GDM1 (cell line): ENCODE measurements around the gene MAP1LC3B2.

Experiments
- DNase-seq: peaks from one replicate; lab custom pipeline; 2025; lab: John Stamatoyannopoulos, UW

MAP1LC3B2 gene

GRCh38 chr12:116559162-116559935, at the start of gene MAP1LC3B2:
Gene MAP1LC3B2 (plus strand): TSS chr12:116559381. CDS start chr12:116575943, 16,562 bp downstream.
- DNase-seq: peak; percentile 96

DNA sequence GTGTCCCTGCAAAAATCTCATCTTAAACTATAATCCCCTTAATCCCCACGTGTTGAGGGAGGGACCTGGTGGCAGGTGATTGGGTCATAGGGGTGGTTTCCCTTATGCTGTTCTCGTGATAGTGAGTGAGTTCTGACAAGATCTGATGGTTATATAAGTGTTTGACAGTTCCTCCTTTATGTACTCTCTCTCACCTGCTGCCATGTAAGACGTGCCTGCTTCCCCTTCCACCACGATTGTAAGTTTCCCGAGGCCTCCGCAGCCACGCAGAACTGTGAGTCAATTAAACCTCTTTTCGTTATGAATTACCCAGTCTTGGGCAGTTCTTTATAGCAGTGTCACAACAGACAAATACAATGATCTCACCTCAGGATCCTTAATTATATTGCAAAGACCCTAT, 45.2 kb upstream of the MAP1LC3B2 start:
- DNase-seq: no peak

DNA sequence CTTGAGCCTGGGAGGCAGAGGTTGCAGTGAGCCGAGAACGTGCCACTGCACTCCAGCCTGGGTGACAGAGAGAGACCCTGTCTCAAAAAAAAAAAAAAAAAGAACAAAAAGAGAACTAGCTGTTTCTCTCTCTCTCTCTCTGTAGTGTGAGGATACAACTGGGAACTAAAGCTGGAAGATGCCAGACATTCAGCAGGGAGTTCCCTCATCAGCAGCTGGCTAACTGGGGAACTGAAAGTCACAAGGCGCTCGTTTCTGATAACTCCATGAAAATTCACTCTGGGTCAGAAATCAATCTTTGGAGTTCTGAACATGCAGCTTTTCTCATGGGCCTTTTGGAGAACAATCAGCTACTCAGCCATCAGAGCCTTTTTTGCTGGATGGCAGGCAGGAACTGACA, 43.5 kb upstream of the MAP1LC3B2 start:
- no peak for DNase-seq

- no peak for DNase-seq
These were observed 42.5 kb upstream of the MAP1LC3B2 start for GRCh38 chr12:116516657-116517056.

GRCh38 chr12:116517431-116518045, 41.6 kb upstream of the MAP1LC3B2 start:
- no peak for DNase-seq

- DNase-seq: no peak
These were observed 38.9 kb upstream of the MAP1LC3B2 start for GRCh38 chr12:116520225-116520760.

GRCh38 chr12:116520801-116521471, 38.2 kb upstream of the MAP1LC3B2 start:
- DNase-seq: no peak

GRCh38 chr12:116524311-116524710, 34.9 kb upstream of the MAP1LC3B2 start:
- DNase-seq: no peak

- no peak for DNase-seq
These were observed 34.2 kb upstream of the MAP1LC3B2 start for GRCh38 chr12:116524964-116525379.

DNA sequence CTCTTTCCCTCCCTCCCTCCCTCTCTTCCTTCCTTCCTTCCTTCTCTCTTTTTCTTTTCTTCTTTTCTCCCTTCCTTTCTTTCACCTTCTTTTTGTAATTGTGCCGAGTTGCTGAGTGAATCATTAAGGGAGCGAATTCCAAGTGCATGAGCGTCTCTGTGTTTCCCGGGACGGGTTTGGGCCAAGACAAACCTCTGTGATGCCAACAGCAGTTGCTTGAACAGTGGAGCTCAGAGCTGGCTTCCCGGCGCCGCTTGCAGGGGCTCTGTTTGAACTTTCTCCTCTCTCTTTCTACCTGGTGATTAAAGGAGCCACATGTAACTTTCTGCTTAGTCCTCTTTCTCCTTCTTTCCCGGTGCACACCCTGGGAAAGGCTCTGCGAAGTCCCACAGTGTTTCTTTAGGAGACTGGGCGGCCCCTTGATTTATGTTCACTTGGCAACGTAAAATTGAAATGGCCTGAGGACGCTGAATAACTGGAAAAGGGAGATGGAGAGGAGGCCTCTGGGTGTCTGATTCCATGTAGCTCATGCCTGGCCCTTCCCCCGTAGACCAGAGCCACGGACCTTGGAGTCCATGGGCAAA, 33.7 kb upstream of the MAP1LC3B2 start:
- DNase-seq: no peak

DNA sequence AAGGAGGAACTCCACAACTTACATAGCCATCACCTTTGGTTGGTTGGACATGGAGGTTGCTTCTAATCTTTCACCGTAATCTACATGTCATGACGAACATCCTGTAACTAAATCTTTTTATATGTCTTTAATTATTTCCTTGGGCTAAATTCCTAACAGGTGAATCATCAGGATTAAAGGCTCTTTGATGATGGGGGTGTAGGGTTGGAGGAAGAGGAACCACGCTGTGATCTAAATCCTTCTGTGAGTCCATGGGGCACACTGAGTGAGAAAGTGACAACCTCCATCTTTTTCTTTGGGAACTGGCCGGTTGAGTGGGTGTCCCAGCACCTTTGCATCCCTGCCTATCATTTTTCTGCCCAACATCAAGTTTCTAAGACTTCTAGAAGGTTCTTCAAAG, 31.1 kb upstream of the MAP1LC3B2 start:
- DNase-seq: no peak

DNA sequence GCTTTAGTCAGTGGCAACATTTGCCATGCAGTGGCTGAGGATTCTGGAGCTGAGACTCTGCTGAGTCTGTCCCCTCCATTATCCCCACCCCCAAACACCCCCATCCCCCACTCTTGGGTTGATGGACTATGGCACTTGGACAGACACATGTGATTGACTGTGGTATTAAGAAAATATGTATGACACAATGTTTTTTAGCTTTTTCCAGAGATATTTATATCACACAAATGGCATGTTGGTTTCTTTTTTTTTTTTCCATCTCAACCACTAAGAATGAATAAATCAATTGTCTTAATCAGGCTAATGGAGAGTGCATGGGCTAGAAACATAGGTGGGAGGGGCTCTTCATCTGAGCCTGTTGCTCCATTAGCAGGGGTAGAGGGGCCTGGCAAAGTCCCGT, 30.7 kb upstream of the MAP1LC3B2 start:
- no peak for DNase-seq

DNA sequence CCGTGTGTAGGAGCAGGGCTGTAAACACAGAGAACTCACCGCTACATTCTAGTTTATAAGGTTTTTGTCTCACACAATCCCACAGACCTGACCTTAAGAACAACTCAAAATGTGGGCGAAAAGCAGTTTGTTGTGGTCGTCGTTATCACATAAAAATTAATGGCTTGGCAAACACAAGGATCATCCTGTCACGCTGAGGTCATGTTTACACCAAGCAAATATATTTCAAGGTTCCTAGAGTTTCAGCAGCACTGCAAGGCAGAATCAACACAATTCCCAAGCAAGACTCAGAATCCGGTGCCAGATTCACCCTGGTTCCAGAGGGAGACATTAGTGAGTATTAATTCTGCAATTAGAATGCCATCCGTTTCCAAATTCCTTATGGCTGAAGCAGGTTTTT, 30.1 kb upstream of the MAP1LC3B2 start:
- no peak for DNase-seq

DNA sequence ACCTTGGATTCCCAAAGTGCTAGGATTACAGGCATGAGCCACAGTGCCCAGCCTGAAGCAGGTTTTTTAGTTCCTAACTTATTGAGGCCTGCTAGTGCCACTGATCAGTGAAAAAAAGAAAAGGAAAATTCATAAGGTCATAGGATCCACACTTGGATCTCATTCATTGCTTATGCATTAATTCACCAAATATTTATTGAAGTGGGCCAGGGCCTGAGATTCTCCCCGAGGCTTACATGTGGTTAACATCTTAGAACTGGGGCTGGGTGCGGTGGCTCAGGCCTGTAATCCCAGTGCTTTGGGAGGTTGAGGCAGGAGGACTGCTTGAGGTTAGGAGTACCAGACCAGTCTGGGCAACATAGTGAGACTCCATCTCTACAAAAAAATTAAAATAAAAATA, 29.5 kb upstream of the MAP1LC3B2 start:
- DNase-seq: no peak

GRCh38 chr12:116532428-116532827, 26.8 kb upstream of the MAP1LC3B2 start:
- DNase-seq: no peak

- DNase-seq: no peak
These were observed 26.2 kb upstream of the MAP1LC3B2 start for GRCh38 chr12:116532986-116533342.

DNA sequence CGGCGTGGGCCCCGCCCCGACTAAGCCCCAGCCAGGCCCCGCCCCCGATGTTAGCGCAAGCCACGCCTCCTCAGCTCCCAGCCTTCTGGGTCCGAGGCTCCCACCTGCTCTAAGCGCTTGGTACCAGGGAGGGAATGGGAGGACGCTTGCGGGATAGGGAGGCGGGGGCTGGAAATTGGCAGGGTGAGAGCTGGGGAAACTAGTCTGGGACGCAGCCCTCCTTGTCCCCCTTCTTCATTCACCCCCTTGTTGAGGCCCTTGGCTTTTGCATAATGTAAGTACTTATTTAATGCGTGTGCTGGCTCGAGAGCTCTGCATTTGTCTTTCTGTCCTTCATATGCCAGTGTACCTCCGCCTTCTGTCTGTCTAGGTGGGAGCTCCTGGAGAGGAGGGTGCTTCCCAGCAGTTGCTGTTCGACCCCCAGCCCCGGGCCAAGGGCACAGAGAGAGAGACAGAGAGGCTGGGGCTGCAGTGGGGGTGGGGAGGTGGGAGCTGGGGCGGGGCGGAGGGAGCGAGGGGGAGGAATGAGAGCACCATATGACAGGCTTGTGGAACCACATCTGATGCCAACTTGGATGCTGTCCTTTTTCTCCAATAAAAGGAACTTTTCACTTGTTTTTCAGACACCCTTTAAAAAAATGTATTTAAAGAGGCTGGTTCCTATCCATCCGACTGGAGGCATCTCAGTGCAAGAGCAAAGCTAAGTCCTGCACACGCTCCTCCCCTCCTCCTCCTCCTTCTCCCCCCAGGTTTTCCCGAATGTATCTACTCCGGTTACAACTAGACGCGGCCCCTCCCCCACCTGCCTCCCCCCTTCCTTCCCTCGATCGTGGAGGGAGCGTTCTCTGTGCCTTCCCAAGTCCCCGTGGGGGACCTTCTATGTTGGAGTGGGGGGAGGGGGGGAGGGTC, 25.6 kb upstream of the MAP1LC3B2 start:
- DNase-seq: peak; percentile 81

- DNase-seq: no peak
These were observed 24.7 kb upstream of the MAP1LC3B2 start for GRCh38 chr12:116534311-116535121.

GRCh38 chr12:116535241-116535640, 23.9 kb upstream of the MAP1LC3B2 start:
- DNase-seq: no peak

- DNase-seq: no peak
These were observed 21.9 kb upstream of the MAP1LC3B2 start for GRCh38 chr12:116537101-116537904.
